ENCODE measurements around the gene THSD4. TPM values are rescaled to one million over a fixed set of nuclear protein-coding genes. Genes with fewer than 3 reads are reported as not detected.

The THSD4 gene
- total RNA-seq, 1 donor from 2014 or later, result 2.5 TPM

GRCh38 chr15:71627604-71628003, 512.3 kb downstream of the THSD4 start:
- no peak for FAIRE-seq
- Histone ChIP-seq H3K4me1 (ENCODE audit: insufficient read depth, low read length) (no peaks in the 10 kb centered on the region), H3K9me3 (ENCODE audit: insufficient read depth, low read depth, low read length) (no peaks in the 10 kb centered on the region), H3K27ac (ENCODE audit: low read depth, low read length) (no peak overlapping the region), H3K27me3 (ENCODE audit: insufficient read depth, low read length) (no peaks in the 10 kb centered on the region), H3K79me2 (ENCODE audit: insufficient read depth, low read length) (no peaks in the 10 kb centered on the region), H4K20me1 (ENCODE audit: insufficient read depth, low read length) (no peaks in the 10 kb centered on the region), H3K4me3 (ENCODE audit: insufficient read depth, low read depth, low read length) (no peak overlapping the region), H3K4me2 (ENCODE audit: low read length) (no peak overlapping the region), H3K36me3 (ENCODE audit: insufficient read depth, low read length) (no peaks in the 10 kb centered on the region), H2AFZ (ENCODE audit: low read depth, low read length) (no peak overlapping the region), H3K9ac (ENCODE audit: low read length) (no peak overlapping the region)
- no peaks in the 10 kb centered on the region for H3K27me3 Mint-ChIP-seq (ENCODE audit: low read depth, unreplicated experiment)
- TF ChIP-seq EZH2 (IDR thresholded peaks at IDR 0.05; ENCODE audit: insufficient read depth, low read length) (no peak), CTCF (IDR thresholded peaks at IDR 0.05; ENCODE audit: insufficient read depth, low read depth, low read length) (no peak)
- H3K9me3 Mint-ChIP-seq (ENCODE audit: unreplicated experiment), result no peaks in the 10 kb centered on the region
- no peak overlapping the region for H3K4me3 Mint-ChIP-seq (ENCODE audit: unreplicated experiment)
- no peaks in the 10 kb centered on the region for H3K4me1 Mint-ChIP-seq (ENCODE audit: low read depth, unreplicated experiment)
- DNase-seq (ENCODE audit: low read depth), result no peak
- no peak overlapping the region for H3K27ac Mint-ChIP-seq (ENCODE audit: unreplicated experiment)
- no peaks in the 10 kb centered on the region for H3K36me3 Mint-ChIP-seq (ENCODE audit: low read depth, unreplicated experiment)

DNA sequence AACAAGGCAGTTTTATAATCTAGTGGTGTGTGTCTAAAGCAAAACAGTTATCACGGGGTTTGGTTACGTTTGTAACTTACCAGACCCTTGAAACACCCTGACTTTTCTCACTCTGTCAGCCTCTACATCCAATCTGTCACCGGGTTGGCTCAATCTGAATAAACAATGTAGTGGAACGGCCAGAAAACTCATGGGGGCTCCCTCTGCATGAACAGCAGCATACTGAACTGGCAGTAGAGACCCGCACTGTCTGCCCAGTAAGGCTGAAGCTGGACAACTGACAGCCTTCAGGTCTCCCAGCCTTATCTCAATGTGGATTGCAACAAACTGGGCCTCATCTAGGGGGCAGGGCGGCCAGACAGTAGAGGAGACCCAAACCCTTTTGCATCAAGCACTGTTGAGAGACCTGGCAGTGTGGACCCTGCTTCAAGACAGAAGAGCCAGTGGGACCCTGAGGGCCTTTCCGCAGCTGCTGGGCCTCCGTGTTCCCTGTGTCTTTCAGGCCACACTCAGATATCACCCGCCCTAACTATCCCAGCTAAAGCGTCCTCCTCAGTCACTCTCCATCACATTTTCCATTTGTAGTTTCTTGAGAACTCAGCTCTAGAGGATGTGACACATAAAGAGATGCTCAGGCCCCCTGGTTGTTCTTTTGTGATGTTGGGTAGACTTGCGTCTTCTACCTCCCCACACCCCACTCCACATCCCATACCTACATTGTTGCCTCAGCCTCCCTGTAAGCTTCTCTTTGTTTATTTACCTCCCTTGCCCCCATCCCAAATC, 513.9 kb downstream of the THSD4 start:
- no peak for TF ChIP-seq EZH2 (IDR thresholded peaks at IDR 0.05; ENCODE audit: insufficient read depth, low read length)
- TF ChIP-seq CTCF (IDR thresholded peaks at IDR 0.05; ENCODE audit: insufficient read depth, low read depth, low read length), result no peak
- H2AFZ ChIP-seq (ENCODE audit: low read depth, low read length), result no peak overlapping the region
- no peak overlapping the region for H3K4me2 ChIP-seq (ENCODE audit: low read length)
- no peaks in the 10 kb centered on the region for H3K9me3 ChIP-seq (ENCODE audit: insufficient read depth, low read depth, low read length)
- H3K27ac ChIP-seq (ENCODE audit: low read depth, low read length), result no peak overlapping the region
- no peak overlapping the region for H3K4me3 Mint-ChIP-seq (ENCODE audit: unreplicated experiment)
- DNase-seq (ENCODE audit: low read depth), result no peak
- no peak for FAIRE-seq
- no peaks in the 10 kb centered on the region for H3K27me3 ChIP-seq (ENCODE audit: insufficient read depth, low read length)
- no peaks in the 10 kb centered on the region for H3K9me3 Mint-ChIP-seq (ENCODE audit: unreplicated experiment)
- no peaks in the 10 kb centered on the region for H3K36me3 Mint-ChIP-seq (ENCODE audit: low read depth, unreplicated experiment)
- no peak overlapping the region for H3K27ac Mint-ChIP-seq (ENCODE audit: unreplicated experiment)
- no peaks in the 10 kb centered on the region for H3K79me2 ChIP-seq (ENCODE audit: insufficient read depth, low read length)
- no peak overlapping the region for H3K9ac ChIP-seq (ENCODE audit: low read length)
- H3K4me1 ChIP-seq (ENCODE audit: insufficient read depth, low read length), result no peaks in the 10 kb centered on the region
- no peak overlapping the region for H3K4me3 ChIP-seq (ENCODE audit: insufficient read depth, low read depth, low read length)
- H3K27me3 Mint-ChIP-seq (ENCODE audit: low read depth, unreplicated experiment), result no peaks in the 10 kb centered on the region
- no peaks in the 10 kb centered on the region for H3K4me1 Mint-ChIP-seq (ENCODE audit: low read depth, unreplicated experiment)
- no peaks in the 10 kb centered on the region for H4K20me1 ChIP-seq (ENCODE audit: insufficient read depth, low read length)
- H3K36me3 ChIP-seq (ENCODE audit: insufficient read depth, low read length), result no peaks in the 10 kb centered on the region

- no peaks in the 10 kb centered on the region for H3K36me3 Mint-ChIP-seq (ENCODE audit: low read depth, unreplicated experiment)
- Histone ChIP-seq H3K79me2 (ENCODE audit: insufficient read depth, low read length) (no peaks in the 10 kb centered on the region), H3K4me3 (ENCODE audit: insufficient read depth, low read depth, low read length) (no peak overlapping the region), H4K20me1 (ENCODE audit: insufficient read depth, low read length) (no peaks in the 10 kb centered on the region), H3K4me2 (ENCODE audit: low read length) (no peak overlapping the region), H3K36me3 (ENCODE audit: insufficient read depth, low read length) (no peaks in the 10 kb centered on the region), H3K9me3 (ENCODE audit: insufficient read depth, low read depth, low read length) (no peaks in the 10 kb centered on the region), H3K27ac (ENCODE audit: low read depth, low read length) (no peak overlapping the region), H3K9ac (ENCODE audit: low read length) (no peak overlapping the region), H2AFZ (ENCODE audit: low read depth, low read length) (no peak overlapping the region), H3K27me3 (ENCODE audit: insufficient read depth, low read length) (no peaks in the 10 kb centered on the region), H3K4me1 (ENCODE audit: insufficient read depth, low read length) (no peaks in the 10 kb centered on the region)
- TF ChIP-seq EZH2 (IDR thresholded peaks at IDR 0.05; ENCODE audit: insufficient read depth, low read length) (no peak), CTCF (IDR thresholded peaks at IDR 0.05; ENCODE audit: insufficient read depth, low read depth, low read length) (no peak)
- H3K27me3 Mint-ChIP-seq (ENCODE audit: low read depth, unreplicated experiment), result no peaks in the 10 kb centered on the region
- DNase-seq (ENCODE audit: low read depth) (peak; percentile 17), FAIRE-seq (no peak)
- no peak overlapping the region for H3K4me3 Mint-ChIP-seq (ENCODE audit: unreplicated experiment)
- H3K9me3 Mint-ChIP-seq (ENCODE audit: unreplicated experiment), result no peaks in the 10 kb centered on the region
- no peaks in the 10 kb centered on the region for H3K4me1 Mint-ChIP-seq (ENCODE audit: low read depth, unreplicated experiment)
- H3K27ac Mint-ChIP-seq (ENCODE audit: unreplicated experiment), result no peak overlapping the region
These were observed 514.7 kb downstream of the THSD4 start for GRCh38 chr15:71629781-71630474.
